Left lobe of liver (tissue), 2 donors: ENCODE data around the gene RIPOR3. TPM values are rescaled to one million over a fixed set of nuclear protein-coding genes. Genes with fewer than 3 reads are reported as not detected.
"Not testable (repeated sequence)": the region's sequence is repeated elsewhere in the genome, so short reads cannot be mapped to it uniquely, and the experiment has no call there.

ENCODE experiments used
- ATAC-seq: fragments of 200-7000 bp; cut with Tn5 transposase; one replicate; pipeline ENCODE4 v1.9.1; 2020; ENCODE audit warnings: mild to moderate bottlenecking, moderate library complexity
- DNase-seq: peaks from one replicate; pipeline ENCODE4 v3.0.0-alpha.2; 2020; ENCODE audit warnings: low spot score
- total RNA-seq: library from RNA; stranded (reverse); gene quantifications from one replicate; pipeline ENCODE4 v1.2.1, GENCODE V29; 2021
- donor health status: DM: no; HTN: no; CAD: no; lungs with moderate emphysema.
- donor health status: DM: no; HTN: yes; CAD: no.

The RIPOR3 gene
- total RNA-seq, 1 donor from 2014 or later, result 20.1 TPM

DNA sequence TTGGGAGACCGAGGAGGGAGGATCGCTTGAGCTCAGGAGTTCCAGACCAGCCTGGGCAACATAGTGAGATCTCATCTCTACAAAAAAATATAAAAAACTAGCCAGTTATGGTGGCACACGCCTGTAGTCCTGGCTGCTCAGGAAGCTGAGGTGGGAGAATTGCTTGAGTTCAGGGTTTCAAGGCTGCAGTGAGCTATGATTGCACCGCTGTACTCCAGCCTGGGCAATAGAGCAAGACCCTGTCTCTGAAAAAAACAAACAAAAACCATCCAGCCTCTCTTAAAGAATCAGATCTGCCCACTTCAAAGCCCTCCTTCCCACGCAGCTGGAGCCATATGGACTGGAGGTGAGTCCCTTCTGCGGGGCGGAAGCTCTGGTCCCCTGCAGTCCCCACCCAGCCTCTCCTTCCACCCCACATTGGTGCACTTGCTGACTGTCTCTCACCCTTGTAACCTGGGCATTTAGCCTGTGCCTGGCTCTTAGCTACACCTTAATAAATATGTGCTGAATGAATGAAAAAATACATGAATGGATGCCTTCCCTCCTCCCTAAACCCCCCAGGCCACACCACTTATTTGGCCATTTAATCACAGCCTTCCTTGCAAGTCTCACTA lies 32.9 kb upstream of the RIPOR3 start:
- peak; percentile 35 for DNase-seq
- ATAC-seq, result no peak

- no peak for ATAC-seq
These were observed 32.3 kb upstream of the RIPOR3 start for GRCh38 chr20:50723672-50724071.

DNA sequence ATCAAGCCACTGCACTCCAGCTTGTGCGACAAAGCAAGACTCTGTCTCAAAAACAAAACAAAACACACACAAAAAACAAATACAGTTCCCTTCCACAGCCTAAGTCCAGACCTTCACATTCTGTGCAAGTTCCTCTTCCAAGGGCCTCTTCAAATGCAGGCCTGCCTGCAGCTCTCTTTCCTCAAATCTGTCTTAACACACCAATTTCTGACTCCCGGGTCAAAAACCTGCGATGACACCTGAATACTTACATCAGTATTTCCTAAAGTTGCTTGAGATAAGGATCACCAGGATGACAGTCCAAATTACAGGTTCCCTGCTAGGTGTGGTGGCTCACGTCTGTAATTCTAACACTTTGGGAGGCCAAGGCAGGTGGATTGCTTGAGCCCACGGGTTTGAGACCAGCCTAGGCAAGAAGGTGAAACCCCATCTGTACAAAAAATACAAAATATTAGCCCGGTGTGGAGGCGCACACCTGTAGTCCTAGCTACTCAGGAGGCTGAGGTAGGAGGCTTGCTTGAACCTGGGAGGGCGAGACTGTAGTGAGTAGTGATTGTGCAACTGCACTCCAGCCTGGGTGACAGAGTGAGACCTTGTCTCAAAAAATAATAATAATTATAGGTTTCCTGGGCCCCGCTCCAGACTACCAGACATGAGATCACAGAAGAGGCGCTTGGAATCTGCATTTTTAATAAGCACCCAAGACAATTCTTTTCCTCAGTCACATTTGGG lies 31.2 kb upstream of the RIPOR3 start:
- ATAC-seq (no peak), DNase-seq (peak; percentile 14)

More at GRCh38 chr20:50723672-50724071, 32.3 kb upstream of the RIPOR3 start:
- peak; percentile 11 for DNase-seq

- ATAC-seq (peak; percentile 44), DNase-seq (no peak)
These were observed 30.5 kb upstream of the RIPOR3 start for GRCh38 chr20:50721881-50722281.

- DNase-seq, result no peak
- ATAC-seq, result no peak
These were observed 29.2 kb upstream of the RIPOR3 start for GRCh38 chr20:50720582-50720981.

- ATAC-seq (no peak), DNase-seq (no peak)
These were observed 28.7 kb upstream of the RIPOR3 start for GRCh38 chr20:50720026-50720425.

GRCh38 chr20:50719328-50719727 lies 28.0 kb upstream of the RIPOR3 start:
- DNase-seq (no peak), ATAC-seq (no peak)

DNA sequence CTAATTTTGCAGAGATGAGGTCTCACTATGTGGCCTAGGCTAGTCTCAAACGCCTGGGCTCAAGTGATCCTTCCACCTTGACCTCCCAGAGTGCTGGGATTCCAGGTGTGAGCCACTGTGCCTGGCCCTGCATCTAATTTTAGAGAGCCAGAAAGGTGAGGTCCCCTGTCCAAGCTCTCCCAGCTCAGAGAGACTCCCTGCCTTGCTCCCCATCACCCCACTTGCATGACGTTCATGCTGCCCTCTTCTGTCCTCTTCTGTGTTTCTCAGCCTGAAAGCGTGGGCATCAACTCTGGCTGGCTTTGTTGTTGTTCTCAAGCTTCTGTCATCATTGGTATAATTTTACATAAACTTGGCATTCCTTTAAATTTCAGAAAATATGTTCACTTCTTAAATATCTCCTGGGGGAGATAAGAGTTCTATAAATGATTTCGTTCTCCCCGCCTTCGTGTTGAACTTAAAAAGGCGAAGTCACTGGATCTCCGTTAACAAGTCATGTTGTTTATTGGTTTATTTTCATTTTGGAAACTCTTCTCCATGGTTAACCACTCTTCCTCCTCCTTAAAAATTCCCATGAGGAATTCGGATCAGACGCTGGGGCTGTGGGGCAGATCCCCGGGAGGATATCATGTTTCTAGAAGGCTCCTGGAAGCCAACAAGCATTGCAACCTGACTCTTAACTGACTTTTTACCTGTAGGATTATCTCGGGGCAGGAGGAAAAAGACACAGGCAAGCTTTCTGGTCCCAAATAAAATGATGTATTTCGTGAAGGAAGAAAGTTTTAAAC lies 26.8 kb upstream of the RIPOR3 start:
- no peak for DNase-seq
- no peak for ATAC-seq

- no peak for DNase-seq
These were observed 26.0 kb upstream of the RIPOR3 start for GRCh38 chr20:50717312-50717711.

DNA sequence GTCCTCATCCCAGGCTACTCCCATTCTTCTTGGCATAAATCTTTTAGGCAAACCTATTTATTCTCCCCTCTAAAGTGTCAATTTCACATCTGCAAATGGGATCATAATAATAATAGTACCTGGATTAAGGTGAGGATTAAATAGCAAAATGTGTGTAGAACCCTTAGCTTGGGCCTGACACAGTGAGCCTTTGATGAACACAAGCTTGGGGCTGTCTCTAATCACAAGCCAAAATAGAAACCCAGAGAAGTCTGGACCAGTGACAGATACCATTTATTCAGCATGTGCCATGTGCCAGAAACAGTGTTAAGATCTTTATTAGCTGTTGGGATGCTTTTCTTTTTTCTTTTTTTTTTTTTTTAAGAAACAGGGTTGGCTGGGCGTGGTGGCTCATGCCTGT lies 25.2 kb upstream of the RIPOR3 start:
- ATAC-seq (no peak), DNase-seq (no peak)

More at GRCh38 chr20:50717312-50717711, 26.0 kb upstream of the RIPOR3 start:
- ATAC-seq, result no peak

GRCh38 chr20:50715694-50716093 lies 24.4 kb upstream of the RIPOR3 start:
- ATAC-seq (no peak), DNase-seq (no peak)

GRCh38 chr20:50714426-50714825 lies 23.1 kb upstream of the RIPOR3 start:
- ATAC-seq, DNase-seq: not testable (repeated sequence)

DNA sequence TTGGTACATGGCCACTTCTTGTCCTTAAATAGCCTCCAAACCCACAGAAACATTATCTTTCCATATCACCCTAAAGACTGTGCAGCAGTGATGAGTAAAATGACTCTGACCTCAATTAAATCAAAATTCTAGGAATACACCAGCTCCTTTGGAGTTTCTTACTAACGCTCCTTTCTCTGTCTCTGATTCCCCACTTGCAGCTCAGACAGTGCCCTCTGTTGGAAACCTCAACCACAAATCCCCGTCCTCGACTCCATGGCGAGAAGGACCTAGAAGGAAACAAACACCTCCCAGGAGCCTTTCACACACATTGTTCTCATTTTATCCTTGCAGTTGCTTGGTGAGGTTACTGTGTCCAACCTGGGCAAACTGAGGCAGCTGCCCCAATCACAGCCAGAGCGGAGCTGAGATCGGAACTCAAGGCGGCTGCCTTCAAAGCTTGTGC lies 22.3 kb upstream of the RIPOR3 start:
- ATAC-seq, result peak; percentile 82
- DNase-seq, result no peak

DNA sequence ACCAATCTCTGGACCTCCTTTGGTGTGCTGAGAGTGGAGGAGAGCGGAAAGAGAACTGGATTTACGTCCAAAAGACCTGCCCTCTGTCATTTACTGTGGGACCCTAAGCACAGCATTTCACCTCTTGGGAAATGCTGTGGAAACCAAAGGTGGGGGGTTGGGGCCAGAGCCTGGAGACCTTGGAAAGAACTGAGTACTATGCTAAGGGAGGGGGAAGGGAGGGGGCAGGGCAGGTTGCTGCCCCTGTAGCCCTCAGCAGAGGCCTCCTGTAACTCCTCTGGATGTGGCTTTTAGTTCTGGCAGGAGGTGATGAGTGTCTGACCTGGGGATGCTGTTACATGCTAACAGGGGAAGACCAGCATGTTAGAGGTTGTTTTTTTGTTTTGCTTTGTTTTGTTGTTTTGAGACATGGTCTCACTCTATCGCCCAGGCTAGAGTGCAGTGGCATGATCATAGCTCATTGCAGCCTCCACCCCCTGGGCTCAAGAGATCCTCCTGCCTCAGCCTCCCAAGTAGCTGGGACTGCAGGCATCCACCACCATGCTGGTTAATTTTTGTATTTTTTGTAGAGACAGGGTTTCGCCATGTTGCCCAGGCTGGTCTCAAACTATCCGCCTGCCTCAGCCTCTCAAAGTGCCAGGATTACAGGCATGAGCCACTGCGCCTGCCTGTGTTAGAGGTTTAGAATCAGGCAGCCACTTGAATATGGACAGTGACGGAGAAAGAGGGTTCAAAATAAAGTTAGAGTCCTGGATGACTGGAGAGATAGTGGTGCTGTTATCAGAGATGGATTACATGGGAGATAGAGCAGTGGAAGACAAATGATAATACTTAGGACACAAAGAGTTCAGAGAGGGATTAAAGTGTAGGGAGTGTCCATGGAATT lies 21.7 kb upstream of the RIPOR3 start:
- DNase-seq (no peak), ATAC-seq (no peak)

GRCh38 chr20:50711113-50711825 lies 19.9 kb upstream of the RIPOR3 start:
- DNase-seq, result no peak
- ATAC-seq, result no peak

DNA sequence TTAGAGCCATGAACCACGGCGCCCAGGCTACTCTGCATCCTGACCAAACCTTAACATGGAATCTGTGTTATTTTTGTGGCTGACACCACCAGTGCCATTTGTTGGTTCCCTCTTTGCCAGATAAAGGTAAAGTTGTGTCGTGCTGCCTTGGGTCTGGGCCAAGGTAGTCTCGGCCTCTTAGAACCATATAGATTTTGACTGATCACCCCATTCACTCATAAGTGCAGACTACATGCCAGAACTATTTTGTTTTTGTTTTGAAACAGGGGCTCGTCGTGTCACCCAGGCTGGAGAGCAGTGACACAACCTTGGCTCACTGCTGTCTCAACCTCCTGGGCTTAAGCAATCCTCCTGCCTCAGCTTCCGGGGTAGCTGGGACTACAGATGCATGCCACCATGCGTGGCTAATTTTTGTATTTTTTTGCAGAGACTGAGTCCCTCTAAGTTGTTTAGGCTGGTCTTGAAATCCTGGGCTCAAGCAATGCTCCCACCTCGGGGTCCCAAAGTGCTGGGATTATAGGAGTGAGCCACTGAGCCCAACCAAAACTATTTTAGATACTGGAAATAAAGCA lies 19.2 kb upstream of the RIPOR3 start:
- peak; percentile 72 for ATAC-seq
- peak; percentile 60 for DNase-seq

DNA sequence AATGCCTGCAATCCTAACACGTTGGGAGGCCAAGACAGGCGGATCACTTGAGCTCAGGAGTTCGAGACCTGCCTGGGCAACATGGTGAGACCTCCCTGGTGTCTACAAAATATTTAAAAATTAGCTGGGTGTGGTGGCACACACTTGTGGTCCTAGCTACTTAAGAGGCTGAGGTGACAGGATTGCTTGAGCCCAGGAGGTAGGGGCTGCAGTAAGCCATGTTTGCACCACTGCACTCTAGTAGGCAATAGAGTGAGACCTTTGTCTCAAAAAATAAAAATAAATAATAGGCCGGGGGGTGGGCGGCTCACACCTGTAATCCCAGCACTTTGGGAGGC lies 18.3 kb upstream of the RIPOR3 start:
- DNase-seq (no peak), ATAC-seq (no peak)

GRCh38 chr20:50708845-50709635 lies 17.7 kb upstream of the RIPOR3 start:
- ATAC-seq (no peak), DNase-seq (no peak)

DNA sequence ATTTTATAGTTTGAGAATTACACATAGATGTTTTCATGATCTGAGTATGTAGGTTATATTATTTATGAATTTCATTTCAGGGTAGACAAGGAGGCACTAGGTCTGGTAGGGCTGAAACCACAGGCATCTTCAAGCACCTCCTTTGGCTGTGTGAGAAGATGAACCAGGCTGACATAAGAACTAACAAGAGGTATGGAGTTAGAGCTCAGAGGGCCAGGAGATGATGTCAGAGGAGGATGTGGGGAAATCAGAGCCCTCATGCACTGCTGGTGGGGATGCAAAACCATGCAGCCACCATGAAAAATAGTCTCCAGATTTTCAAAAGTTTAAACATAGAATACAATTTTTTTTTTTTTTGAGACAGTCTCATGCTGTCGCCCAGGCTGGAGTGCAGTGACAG lies 13.6 kb upstream of the RIPOR3 start:
- no peak for DNase-seq
- no peak for ATAC-seq
